Mammary epithelial cell (primary cell): ENCODE measurements around the gene MGAT4A.

Experiments
- EZH2 ChIP-seq: IDR thresholded peaks from 2 replicates; pipeline ENCODE4 v1.6.1; 2012; ENCODE audit warnings: low read length, inconsistent platforms, borderline replicate concordance
- TF ChIP-seq, protein P1 (sequence below), 2 donors: IDR thresholded peaks in 1 of 2; conservative IDR thresholded peaks in 1 of 2; 2 replicates each; pipeline ENCODE4 v1.5.1; 2011 to 2012; ENCODE audit warnings: inconsistent platforms in 2 of 2, low read length in 2 of 2, mild to moderate bottlenecking in 2 of 2, control low read depth in 1 of 2, low read depth in 1 of 2; ENCODE audit not compliant: insufficient read depth in 1 of 2; ENCODE audit errors: extremely low read depth in 1 of 2

- no peak for TF ChIP-seq EZH2
- TF ChIP-seq, protein P1, sequence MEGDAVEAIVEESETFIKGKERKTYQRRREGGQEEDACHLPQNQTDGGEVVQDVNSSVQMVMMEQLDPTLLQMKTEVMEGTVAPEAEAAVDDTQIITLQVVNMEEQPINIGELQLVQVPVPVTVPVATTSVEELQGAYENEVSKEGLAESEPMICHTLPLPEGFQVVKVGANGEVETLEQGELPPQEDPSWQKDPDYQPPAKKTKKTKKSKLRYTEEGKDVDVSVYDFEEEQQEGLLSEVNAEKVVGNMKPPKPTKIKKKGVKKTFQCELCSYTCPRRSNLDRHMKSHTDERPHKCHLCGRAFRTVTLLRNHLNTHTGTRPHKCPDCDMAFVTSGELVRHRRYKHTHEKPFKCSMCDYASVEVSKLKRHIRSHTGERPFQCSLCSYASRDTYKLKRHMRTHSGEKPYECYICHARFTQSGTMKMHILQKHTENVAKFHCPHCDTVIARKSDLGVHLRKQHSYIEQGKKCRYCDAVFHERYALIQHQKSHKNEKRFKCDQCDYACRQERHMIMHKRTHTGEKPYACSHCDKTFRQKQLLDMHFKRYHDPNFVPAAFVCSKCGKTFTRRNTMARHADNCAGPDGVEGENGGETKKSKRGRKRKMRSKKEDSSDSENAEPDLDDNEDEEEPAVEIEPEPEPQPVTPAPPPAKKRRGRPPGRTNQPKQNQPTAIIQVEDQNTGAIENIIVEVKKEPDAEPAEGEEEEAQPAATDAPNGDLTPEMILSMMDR (conservative IDR thresholded peaks at IDR 0.05 in 1 of 2, IDR thresholded peaks at IDR 0.05 in 1 of 2; ENCODE audit: extremely low read depth in 1 of 2, insufficient read depth in 1 of 2, low read depth in 1 of 2, low read length in 2 of 2): no peak
These were observed 28.4 kb upstream of the MGAT4A start for GRCh38 chr2:98759338-98759737.
